ENCODE data around the gene MAP3K13. TPM values are rescaled to one million over a fixed set of nuclear protein-coding genes. Genes with fewer than 3 reads are reported as not detected.

The MAP3K13 gene
- total RNA-seq, 1 experiment from 2014 or later = 10.6 TPM

GRCh38 chr3:185502987-185503386 is 140.1 kb downstream of the MAP3K13 start:
- no peak overlapping the region for H3T11ph ChIP-seq (ENCODE audit: low read length)
- no peaks in the 10 kb centered on the region for H3K79me2 ChIP-seq (ENCODE audit: insufficient read depth, low read length)
- no peak overlapping the region for H2AK5ac ChIP-seq (ENCODE audit: insufficient read length, low read length)
- H4K20me1 ChIP-seq (ENCODE audit: control insufficient read depth, insufficient read depth, insufficient read length) = no peaks in the 10 kb centered on the region
- no peak overlapping the region for H3K23ac ChIP-seq (ENCODE audit: insufficient read length, low read depth, low read length)
- H3K14ac ChIP-seq (ENCODE audit: insufficient read depth, low read length) = no peak overlapping the region
- H4K91ac ChIP-seq (ENCODE audit: insufficient read length, low read depth, low read length) = no peak overlapping the region
- no peak overlapping the region for H3K4me2 ChIP-seq (ENCODE audit: insufficient read depth, insufficient read length, low read length)
- H2BK20ac ChIP-seq (ENCODE audit: low read depth, low read length, poor library complexity, severe bottlenecking) = no peak overlapping the region
- Mint-ChIP-seq H3K27me3 (ENCODE audit: low read depth) (peaks cover 7% of the 10 kb centered on the region), H3K4me1 (peaks cover 5 to 8% of the 10 kb centered on the region in 2 experiments), H3K4me3 (no peak overlapping the region), H3K36me3 (ENCODE audit: insufficient read depth in 1 of 3, low read depth in 3 of 3) (no peaks in the 10 kb centered on the region; a peak in 1 of 7 replicates), H3K27ac (no peak overlapping the region), H3K9me3 (no peaks in the 10 kb centered on the region)
- H3K9me3 ChIP-seq (ENCODE audit: control insufficient read depth, low read depth, low read length) = no peaks in the 10 kb centered on the region
- no peak for TF ChIP-seq CTCF (conservative IDR thresholded peaks at IDR 0.05)
- H3K18ac ChIP-seq (ENCODE audit: insufficient read length, low read depth, low read length) = no peak overlapping the region
- WGBS (ENCODE audit: extremely low coverage, insufficient read length, low lambda C conversion rate) = no CpG with 5 or more reads among the region's 3 CpGs
- H2AFZ ChIP-seq (ENCODE audit: low read length) = no peak overlapping the region
- no peak overlapping the region for H2BK5ac ChIP-seq (ENCODE audit: insufficient read length, low read length)
- no peaks in the 10 kb centered on the region for H3K79me1 ChIP-seq (ENCODE audit: insufficient read depth, low read depth, low read length, poor library complexity, severe bottlenecking)
- H3K56ac ChIP-seq (ENCODE audit: insufficient read length, low read depth, low read length) = no peak overlapping the region
- H2BK12ac ChIP-seq (ENCODE audit: insufficient read length, low read depth, low read length) = no peak overlapping the region
- no peaks in the 10 kb centered on the region for H3K27me3 ChIP-seq (ENCODE audit: insufficient read depth, low read length)
- H3K27ac ChIP-seq (ENCODE audit: insufficient read length, low read depth, low read length) = no peak overlapping the region
- H3K9ac ChIP-seq (ENCODE audit: extremely low read depth, insufficient read length, low read length) = no peak overlapping the region
- no peak overlapping the region for H4K5ac ChIP-seq (ENCODE audit: insufficient read length, low read depth, low read length)
- no peak overlapping the region for H2BK15ac ChIP-seq (ENCODE audit: low read depth, low read length)
- no peak for DNase-seq
- peaks cover 2% of the 10 kb centered on the region for H3K23me2 ChIP-seq (ENCODE audit: insufficient read length, low read depth, low read length, poor library complexity, severe bottlenecking)
- H3K4me1 ChIP-seq (ENCODE audit: insufficient read depth, low read length) = peaks cover 2% of the 10 kb centered on the region; the same call in 1 of the 2 replicates
- H4K8ac ChIP-seq (replicated peaks; ENCODE audit: insufficient read length, low read depth, low read length) = no peak overlapping the region
- no peak overlapping the region for H2BK120ac ChIP-seq (ENCODE audit: low read depth, low read length, poor library complexity, severe bottlenecking)
- H3K4ac ChIP-seq (ENCODE audit: low read depth, low read length) = no peak overlapping the region

Data from H9 (cell line).